Left lung (tissue), 10 donors: ENCODE results near the gene SOX11. TPM values are rescaled to one million over a fixed set of nuclear protein-coding genes. Genes with fewer than 3 reads are reported as not detected.

Experiments used
- ATAC-seq: fragments of 200-7000 bp; cut with Tn5 transposase; one replicate; pipeline ENCODE4 v1.9.1; 2020; ENCODE audit warnings: moderate library complexity
- DNase-seq, 4 donors: peaks; one replicate each; pipeline ENCODE4 v3.0.0-alpha.2; 2013 to 2020
- H3K27ac ChIP-seq, 2 donors: fragments of 200-600 bp; sonication (generic) in 1 of 2; one replicate each; pipeline versions ENCODE4 v1.5.0 to v1.8.0; 2020 to 2021
- H3K27me3 ChIP-seq, 2 donors: fragments of 200-600 bp; sonication (generic) in 1 of 2; one replicate each; pipeline versions ENCODE4 v1.5.0 to v1.8.0; 2020 to 2021
- H3K36me3 ChIP-seq, 2 donors: fragments of 200-600 bp; sonication (generic) in 1 of 2; one replicate each; pipeline versions ENCODE4 v1.5.0 to v1.8.0; 2020 to 2021
- H3K4me1 ChIP-seq, 2 donors: fragments of 200-600 bp; one replicate each; pipeline ENCODE4 v1.8.0; 2021
- H3K4me3 ChIP-seq, 2 donors: fragments of 200-600 bp; sonication (generic) in 1 of 2; one replicate each; pipeline versions ENCODE4 v1.5.0 to v1.8.0; 2020 to 2021; ENCODE audit warnings: mild to moderate bottlenecking in 1 of 2
- H3K9me3 ChIP-seq, 2 donors: fragments of 200-600 bp; sonication (generic) in 1 of 2; one replicate each; pipeline versions ENCODE4 v1.5.0 to v1.8.0; 2020 to 2021
- intact Hi-C, 2 donors: fragments of 100-400 bp; cut with DNase I; formaldehyde crosslinking; loops; one replicate each; pipeline versions ENCODE4 v1.11.2 to v1.14.2; 2022
- polyA plus RNA-seq, 6 donors: library from polyadenylated mRNA; unstranded; fragments of 120-200 nt; gene quantifications; one replicate each; pipeline ENCODE4 v1.2.1, GENCODE V29; 2013; ENCODE audit not compliant: insufficient read length in 6 of 6
- total RNA-seq, 2 donors: library from RNA; stranded (reverse); fragmentation: NEBNext Ultra II Directional; extraction: Animal tissue kit (Norgen Biotek cat#: 25700); gene quantifications; one replicate each; pipeline ENCODE4 v1.2.1, GENCODE V29; 2021
- TF ChIP-seq, protein P1 (sequence below), 2 donors: fragments of 200-600 bp; sonication (generic) in 1 of 2; IDR thresholded peaks; one replicate each; pipeline versions ENCODE4 v1.5.0 to v1.8.0; 2021; ENCODE audit warnings: antibody characterized with exemption in 2 of 2
- donor health status: DM: no; HTN: yes; CAD: no.
- donor health status: DM: no; HTN: no; CAD: no.

The SOX11 gene
- total and polyA plus RNA-seq, 8 donors = 0.05 to 48.1 (median 42.0) TPM

DNA sequence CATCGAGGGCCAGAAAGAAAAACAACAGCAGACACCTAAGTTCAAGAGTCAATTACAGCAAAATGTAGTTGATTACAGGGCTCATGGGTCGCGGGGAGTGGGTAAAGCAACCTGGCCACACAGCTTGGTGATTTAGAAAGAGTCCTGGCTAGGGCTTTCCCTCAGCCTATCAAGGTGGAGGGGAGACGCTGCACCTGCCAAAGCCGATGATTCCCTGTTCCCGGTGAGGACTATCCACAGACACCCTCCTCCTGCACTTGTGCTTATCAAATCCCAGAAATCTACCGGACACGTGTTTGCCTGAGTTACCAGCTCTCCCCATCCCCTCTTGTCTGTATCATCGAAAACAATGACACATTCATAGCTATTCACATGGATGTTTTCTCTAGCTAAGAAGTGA is 7.0 kb upstream of the SOX11 start:
- intact Hi-C loops = no loop called here
- Histone ChIP-seq H3K27me3 (peaks cover 13 to 49% of the 10 kb centered on the region in 2 donors), H3K4me1 (no peaks in the 10 kb centered on the region), H3K27ac (no peak overlapping the region), H3K36me3 (no peaks in the 10 kb centered on the region), H3K9me3 (peaks cover 0 to 3% of the 10 kb centered on the region in 2 donors), H3K4me3 (no peak overlapping the region)
- ATAC-seq (no peak), DNase-seq (no peak)
- TF ChIP-seq, protein P1, sequence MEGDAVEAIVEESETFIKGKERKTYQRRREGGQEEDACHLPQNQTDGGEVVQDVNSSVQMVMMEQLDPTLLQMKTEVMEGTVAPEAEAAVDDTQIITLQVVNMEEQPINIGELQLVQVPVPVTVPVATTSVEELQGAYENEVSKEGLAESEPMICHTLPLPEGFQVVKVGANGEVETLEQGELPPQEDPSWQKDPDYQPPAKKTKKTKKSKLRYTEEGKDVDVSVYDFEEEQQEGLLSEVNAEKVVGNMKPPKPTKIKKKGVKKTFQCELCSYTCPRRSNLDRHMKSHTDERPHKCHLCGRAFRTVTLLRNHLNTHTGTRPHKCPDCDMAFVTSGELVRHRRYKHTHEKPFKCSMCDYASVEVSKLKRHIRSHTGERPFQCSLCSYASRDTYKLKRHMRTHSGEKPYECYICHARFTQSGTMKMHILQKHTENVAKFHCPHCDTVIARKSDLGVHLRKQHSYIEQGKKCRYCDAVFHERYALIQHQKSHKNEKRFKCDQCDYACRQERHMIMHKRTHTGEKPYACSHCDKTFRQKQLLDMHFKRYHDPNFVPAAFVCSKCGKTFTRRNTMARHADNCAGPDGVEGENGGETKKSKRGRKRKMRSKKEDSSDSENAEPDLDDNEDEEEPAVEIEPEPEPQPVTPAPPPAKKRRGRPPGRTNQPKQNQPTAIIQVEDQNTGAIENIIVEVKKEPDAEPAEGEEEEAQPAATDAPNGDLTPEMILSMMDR (IDR thresholded peaks at IDR 0.05) = no peak

DNA sequence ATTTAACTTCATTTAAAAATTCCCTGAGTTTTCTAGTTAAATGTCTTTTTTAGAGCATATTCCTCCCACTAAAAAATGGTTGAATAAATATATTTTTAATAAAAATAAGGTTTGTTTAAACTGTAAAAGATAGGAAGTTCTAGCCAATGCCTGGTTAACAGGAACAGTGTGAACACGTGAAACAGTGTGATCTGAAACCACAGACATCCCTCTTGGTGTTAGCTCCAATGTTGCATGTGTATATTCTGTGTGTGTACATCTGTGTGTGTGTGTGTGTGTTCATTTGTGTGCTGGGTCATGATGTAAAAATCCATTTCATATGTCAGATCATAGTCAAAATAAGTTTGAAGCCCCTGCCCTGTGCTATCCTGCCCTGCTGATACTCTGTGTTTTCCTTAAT is 6.1 kb upstream of the SOX11 start:
- Histone ChIP-seq H3K27ac (no peak overlapping the region), H3K4me1 (no peaks in the 10 kb centered on the region), H3K4me3 (no peak overlapping the region), H3K9me3 (peaks cover 0 to 3% of the 10 kb centered on the region in 2 donors), H3K36me3 (no peaks in the 10 kb centered on the region), H3K27me3 (peaks cover 21 to 57% of the 10 kb centered on the region in 2 donors)
- TF ChIP-seq, protein P1 (IDR thresholded peaks at IDR 0.05) = no peak
- intact Hi-C loops = no loop called here
- no peak for DNase-seq
- no peak for ATAC-seq

DNA sequence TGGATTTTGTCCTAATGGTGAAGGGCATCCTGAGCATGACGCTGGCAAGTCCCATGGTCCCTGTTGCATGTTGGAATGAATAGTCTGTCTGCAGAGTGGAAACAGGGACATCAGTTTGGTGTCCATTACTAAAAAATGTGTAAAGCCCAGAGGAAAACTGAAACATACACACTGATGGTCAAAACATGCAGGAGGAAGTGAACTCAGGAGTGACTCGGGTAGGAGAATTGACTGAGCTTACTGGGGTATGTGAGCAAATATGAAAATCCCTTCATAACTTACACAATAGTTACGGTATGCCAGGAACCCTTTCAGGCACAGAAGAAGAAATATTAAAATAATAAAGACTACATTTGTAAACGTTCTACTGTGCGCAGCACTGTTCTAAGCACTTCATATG is 5.6 kb upstream of the SOX11 start:
- Histone ChIP-seq H3K36me3 (no peaks in the 10 kb centered on the region), H3K4me1 (peaks cover 0 to 3% of the 10 kb centered on the region in 2 donors), H3K4me3 (no peak overlapping the region), H3K27ac (no peak overlapping the region), H3K9me3 (peaks cover 0 to under 1% of the 10 kb centered on the region in 2 donors), H3K27me3 (peaks cover 26 to 62% of the 10 kb centered on the region in 2 donors)
- ATAC-seq (no peak), DNase-seq (no peak)
- TF ChIP-seq, protein P1 (IDR thresholded peaks at IDR 0.05) = no peak
- intact Hi-C loops = no loop called here

DNA sequence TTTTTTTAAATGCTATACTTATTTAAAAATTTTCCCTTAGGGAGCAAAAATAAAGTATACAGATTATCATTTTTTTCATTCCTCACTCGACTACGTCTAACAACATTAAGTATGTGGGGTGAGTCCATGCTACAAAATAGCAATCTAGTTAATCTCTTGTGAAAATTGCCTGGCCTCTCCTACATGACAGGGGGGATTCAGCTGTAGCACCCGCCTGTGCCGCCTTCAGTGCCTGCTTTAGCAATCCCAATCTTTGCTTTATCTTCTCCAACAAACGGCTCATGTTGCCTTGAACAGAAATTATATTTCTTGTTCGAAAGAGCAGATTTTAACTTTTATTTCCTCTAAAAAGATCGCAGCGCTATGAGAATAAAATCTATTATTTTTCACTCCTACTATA is 2.4 kb upstream of the SOX11 start:
- H3K9me3 ChIP-seq = no peaks in the 10 kb centered on the region
- no peak for DNase-seq
- H3K4me1 ChIP-seq = peaks cover 0 to 23% of the 10 kb centered on the region in 2 donors
- H3K4me3 ChIP-seq = no peak overlapping the region
- intact Hi-C loops = no loop called here
- ATAC-seq = no peak
- H3K27me3 ChIP-seq = peaks cover 54 to 93% of the 10 kb centered on the region in 2 donors
- no peak overlapping the region for H3K27ac ChIP-seq
- TF ChIP-seq, protein P1 (IDR thresholded peaks at IDR 0.05) = no peak
- no peaks in the 10 kb centered on the region for H3K36me3 ChIP-seq

DNA sequence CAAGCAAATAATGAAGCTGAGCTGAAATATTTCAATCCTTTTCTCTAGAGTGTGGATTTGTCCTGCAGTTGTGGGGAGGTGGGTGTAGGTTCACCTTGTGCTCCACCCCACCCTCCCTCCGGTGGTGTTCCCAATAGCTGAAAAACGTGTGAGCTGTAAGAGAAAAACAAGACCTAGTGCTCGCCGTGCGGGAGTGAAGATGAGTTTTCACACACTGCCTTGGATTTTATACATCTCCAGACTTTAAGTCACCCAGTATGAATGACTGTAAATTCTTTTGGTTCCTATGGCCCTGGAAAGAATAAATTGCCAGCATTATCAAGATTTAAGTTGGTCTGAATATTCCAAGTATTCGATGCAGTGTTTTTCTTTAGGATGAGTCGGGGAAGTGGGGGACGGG is 1.9 kb upstream of the SOX11 start:
- peaks cover 0 to 23% of the 10 kb centered on the region in 2 donors for H3K4me1 ChIP-seq
- no peaks in the 10 kb centered on the region for H3K36me3 ChIP-seq
- peaks cover 60 to 93% of the 10 kb centered on the region in 2 donors for H3K27me3 ChIP-seq
- ATAC-seq (no peak), DNase-seq (peak in 1 of 4 donors; percentile 27)
- H3K9me3 ChIP-seq = no peaks in the 10 kb centered on the region
- no peak overlapping the region for H3K4me3 ChIP-seq
- TF ChIP-seq, protein P1 (IDR thresholded peaks at IDR 0.05) = no peak
- H3K27ac ChIP-seq = no peak overlapping the region
- intact Hi-C loops = no loop called here
